Kidney glomerular epithelial cell (primary cell): ENCODE data around the gene FADS3.

Experiments used
- DNase-seq: peaks from one replicate; lab custom pipeline; 2025; lab: John Stamatoyannopoulos, UW

The FADS3 gene

DNA sequence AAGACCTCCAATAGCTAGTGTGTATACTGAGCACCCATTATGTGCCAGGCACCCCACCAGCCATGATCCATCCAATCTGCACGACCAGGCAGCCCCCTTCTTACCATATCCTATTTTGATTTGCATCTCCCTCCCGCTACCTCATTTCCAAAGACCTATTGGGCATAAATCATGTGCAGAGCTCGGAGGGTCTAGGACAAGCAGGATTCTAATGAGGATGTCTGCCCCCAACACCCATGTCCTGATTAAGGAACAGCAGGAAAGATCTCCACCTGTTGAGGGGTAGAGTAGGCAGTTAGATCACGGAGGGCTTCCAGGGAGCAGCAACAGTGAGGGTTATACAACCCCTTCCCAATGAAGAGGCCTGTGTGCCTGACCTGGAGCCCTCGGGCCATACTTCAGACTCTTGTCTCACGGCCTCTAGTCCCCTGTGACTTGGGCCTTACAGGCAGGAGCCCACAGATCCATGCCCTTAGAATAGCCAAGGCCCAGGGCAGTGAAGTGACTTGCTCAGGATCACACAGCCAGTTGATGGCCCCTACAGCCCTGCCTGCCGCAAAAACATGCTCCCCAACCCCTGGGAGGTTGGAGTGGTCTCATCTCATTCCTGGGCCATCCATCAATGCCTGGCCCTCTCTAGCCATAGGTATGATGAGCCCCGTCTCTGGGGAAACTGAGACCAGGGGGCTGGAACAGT is 22.5 kb upstream of the FADS3 start:
- no peak for DNase-seq

DNA sequence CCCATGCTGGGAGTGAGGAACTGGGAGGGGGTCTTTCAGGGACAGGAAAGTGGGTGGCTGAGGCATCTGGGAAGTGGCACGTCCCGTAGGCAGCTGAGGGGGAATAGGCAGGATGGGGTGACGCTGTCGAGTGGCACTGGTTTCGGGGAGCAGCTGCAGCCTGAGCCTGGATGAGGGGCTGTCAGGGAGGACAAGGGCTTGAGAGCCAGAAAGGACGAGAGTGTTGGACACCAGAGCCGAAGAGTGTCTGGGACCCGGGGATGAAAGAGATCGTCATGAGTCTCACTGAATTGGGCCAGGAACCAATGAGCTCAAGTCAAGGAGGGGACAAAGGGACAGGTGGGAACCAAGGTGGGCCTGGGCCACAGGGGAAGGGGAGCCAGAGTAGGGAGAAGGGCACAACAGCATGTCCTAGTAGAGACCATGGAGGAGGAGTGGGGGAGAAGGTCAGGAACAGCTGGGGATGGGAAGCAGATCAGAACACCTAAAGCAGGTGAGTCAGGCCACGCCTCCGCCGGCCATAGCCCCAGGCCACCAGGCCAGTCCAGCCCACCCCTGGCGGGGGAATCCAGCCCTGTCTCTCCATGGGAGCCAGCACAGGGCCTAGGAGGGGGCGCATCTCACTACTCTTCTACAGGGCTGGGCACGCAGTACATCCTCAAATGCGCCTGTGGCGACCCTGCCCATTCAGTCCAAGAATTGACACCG is 21.8 kb upstream of the FADS3 start:
- no peak for DNase-seq

GRCh38 chr11:61912530-61912898 is 21.2 kb upstream of the FADS3 start:
- no peak for DNase-seq

GRCh38 chr11:61911701-61912529 is 20.6 kb upstream of the FADS3 start:
- DNase-seq, result no peak

DNA sequence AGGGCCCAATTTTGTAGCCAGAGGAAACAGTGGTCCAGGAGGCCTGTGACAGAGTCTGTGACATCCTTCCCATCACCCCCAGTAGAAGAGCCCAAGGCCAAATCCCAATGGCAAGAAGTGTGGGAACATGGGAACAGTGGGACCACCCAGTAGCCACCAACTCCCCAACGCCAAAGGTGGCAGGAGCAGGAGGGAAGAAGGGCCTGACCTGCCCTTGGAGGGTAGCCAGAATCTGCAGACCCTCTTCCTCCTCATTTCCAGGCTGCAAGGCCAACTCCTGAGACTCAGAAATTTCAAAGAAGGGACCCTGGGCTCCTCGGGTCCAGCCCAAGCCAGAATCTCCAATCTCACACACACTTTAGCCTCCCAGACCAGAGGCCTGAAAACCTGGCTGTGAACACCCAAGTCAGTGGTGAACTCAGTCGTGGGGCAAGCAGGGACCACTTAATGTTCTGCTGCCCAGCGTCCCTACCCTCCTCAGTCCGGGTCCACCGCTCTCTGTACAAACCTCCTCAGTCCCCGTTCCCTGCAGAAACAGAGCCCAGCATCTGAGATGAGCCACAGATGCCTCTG is 19.9 kb upstream of the FADS3 start:
- DNase-seq, result no peak

DNA sequence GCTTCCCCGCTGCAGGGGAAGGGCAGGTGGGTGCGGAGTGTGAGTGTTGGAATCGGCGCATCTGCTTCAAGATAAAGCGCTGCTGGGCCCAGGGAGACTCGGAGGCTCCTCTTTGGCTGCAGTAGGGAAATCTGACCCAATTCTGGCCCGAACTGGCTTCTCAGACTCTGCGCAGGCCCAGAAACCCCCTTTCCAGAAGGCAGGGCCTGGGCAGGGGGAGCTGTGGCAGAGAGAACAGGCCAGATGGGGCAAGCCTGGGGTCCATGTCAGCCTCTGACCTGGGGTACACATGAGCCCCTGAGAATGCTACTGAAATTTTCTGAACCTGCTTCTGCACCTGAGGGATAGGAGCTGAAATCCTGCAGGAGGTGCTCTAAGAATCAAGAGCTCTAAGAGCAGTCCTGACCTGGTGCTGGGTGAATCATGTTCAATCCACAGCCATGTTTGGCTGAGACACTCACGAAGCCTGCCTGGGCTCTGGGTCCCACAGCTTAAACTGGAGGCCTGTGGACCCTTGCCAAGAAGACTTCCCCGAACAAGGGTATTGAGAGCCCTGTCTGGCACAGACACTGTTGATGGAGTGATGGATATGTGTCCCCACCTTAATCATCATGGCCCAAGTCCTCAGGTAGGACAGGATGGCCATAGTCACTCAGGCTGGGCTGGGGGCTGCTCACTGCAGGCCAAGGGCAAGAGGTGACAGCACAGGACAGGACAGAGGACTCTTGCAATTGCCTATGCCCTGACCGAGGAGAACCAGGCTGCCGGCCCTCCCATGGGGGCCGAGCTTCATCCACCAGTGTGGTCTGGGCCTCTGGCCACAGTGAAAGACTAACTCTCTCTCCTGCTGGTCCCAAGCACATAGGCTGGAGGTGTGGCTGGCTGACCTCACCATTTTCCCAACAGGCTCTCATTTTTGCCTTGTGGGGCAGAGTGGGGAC is 19.1 kb upstream of the FADS3 start:
- DNase-seq, result no peak

DNA sequence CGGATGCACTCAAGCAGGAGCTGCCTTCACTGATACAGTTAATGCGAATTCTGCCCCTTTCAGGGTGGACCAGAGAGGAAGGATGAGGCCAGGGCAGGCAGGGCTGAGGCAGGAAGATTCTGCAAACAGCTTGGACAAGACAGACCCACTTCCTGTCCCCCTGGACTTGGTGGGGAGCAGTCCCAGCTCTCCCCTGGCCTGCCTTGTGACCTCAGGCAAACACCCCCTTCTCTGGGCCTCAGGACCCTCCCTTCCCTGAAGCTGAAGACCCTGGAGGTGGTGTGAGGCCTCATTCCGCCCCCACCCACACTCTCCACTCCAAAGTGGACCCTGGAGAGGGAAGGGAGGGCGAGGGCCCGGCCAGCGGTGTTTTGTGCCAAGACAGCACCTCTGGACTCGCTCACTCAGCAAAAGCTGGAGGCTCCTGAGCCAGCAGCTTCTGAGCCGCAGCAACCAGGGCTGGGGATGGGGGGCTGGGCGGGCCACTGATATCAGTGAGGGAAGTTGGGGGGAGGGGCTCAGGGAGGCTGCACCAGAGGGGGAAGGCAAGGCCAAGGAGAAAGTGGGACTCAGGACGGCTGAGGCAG is 17.5 kb upstream of the FADS3 start:
- DNase-seq, result no peak

DNA sequence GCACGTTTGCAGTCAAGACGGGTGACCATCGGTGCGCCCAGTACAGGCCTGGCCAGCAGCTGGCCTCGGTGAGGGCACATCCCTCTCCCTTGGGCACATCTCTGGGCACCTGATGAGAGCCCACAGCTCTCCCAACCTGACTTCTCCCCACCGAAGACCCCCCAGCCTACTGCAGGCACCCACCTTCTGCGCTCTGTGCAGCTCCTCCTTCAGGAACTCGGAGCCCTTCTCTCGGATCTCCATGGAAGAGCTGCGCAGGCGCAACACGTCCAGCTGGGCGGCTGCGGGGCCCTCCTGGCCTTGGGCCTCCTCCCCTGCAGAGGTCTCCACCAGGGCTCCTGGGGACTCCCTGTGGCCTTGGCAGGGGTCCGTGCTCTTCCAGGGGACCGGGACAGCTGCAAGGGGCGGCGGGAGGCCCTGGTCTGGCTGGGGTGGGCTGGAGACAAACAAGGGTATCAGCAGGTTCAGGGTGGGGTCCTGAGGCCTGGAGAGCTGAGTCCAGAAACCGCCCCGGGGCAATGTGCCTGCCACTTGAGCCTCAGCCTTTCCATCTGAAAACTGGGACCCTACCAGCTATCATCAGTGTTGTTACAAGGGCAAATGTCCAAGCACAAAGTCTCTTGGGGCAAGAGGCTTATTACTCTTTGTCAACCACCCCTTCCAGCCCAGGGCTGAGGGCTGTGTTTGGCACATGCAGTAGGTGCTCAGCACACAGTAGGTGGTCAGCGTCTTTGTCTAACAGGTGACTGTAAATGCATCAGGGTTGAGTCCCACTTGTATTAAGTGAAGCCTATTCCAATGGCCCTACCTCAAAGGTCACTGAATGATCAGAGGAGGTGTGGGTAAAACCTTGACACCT is 16.8 kb upstream of the FADS3 start:
- no peak for DNase-seq

DNA sequence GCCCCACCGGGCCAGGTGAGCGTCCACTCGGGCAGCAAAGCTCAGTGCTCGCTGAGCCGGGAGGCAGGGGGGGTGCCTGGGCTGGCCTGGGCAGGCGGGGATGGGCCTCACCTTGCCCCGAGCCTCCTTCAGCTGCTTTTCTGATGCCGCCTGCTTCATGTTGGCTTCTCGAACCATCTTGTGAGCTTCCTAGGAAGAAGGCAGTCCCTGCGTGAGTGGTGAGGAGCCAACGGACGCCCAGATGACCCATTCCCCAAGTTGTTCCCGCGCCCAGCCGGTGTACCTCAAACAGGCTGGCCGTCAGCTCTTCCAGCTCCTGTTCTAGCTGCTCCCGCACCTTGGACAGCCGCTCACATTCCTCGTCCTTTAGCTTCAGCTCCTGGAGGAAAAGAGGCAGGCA is 15.9 kb upstream of the FADS3 start:
- no peak for DNase-seq

- no peak for DNase-seq
Observed at GRCh38 chr11:61906522-61906909, 15.2 kb upstream of the FADS3 start.

DNA sequence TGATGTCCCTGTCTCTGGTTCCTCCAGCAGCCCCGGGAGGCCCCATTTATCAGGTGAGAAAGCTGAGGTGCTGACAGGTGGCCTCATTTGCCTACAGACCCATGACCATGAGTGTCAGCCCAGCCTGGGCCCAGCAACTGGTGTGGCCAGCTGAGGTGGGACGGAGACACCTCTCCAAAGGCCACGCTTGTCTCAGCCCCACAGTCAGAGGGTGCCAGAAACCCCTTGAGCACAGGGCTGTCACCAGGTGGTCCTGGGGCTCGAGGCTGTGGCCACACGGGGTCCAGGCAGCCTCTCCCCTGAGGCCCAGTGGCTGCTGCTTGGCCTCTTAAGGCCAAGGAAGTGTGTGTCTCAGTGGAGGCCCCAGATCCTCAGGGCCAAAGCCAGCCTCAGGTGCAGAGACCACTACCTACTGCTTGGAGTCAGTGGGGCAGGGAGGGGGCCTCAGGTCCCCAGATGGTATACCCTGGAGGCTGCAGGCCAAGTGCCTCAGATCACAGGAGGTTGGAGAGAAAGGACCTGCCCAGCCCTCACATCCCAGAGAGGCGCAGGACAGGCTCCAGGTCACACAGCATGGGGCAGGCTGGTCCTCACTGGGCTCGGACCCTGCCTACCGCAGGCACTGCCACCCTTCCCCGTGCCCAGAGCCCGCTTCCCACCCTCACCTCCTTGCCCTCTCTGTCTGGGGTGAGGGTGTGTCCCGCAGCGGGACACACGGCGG is 14.6 kb upstream of the FADS3 start:
- DNase-seq, result no peak

GRCh38 chr11:61905067-61905696 is 13.8 kb upstream of the FADS3 start:
- no peak for DNase-seq

GRCh38 chr11:61904539-61905048 is 13.2 kb upstream of the FADS3 start:
- no peak for DNase-seq

GRCh38 chr11:61903845-61904244 is 12.5 kb upstream of the FADS3 start:
- DNase-seq, result no peak

DNA sequence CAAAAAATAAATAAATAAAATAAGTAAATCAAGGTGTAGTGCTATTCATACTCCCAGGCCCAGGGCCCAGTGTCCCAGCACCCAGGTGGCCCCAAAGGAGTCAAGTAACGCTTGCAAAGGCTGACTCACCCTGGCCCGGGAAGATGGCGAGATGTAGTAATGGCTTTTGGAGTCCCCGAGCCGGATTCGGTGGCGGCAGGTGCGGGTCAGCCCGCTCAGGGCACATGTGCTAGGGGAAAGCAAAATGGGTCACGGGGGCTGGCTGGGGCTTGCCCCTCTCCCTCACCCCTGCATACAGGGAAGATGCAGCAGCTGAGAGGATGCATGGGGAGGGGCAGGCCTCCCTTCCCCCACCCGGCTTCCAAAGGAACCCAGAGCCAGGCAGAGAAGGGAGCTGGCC is 11.0 kb upstream of the FADS3 start:
- no peak for DNase-seq

DNA sequence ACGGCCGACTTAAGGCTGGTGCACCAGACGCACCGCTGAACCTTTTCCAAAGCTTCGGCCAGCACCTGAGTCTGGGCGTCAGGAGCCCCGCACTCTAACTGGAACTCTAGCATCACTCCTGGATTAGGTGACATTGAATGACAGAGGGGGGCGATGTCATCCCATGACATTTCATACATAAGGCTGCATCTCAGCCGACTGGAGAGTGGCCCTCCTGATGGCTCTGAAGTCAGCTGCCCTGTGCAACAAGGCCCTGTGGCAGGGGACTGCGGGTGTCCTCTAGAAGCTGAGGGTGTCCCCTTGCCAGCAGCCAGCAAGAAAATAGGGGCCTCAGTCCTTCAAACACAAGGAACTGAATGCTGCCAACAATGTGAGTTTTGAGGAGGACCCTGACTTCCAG is 10.1 kb upstream of the FADS3 start:
- no peak for DNase-seq

DNA sequence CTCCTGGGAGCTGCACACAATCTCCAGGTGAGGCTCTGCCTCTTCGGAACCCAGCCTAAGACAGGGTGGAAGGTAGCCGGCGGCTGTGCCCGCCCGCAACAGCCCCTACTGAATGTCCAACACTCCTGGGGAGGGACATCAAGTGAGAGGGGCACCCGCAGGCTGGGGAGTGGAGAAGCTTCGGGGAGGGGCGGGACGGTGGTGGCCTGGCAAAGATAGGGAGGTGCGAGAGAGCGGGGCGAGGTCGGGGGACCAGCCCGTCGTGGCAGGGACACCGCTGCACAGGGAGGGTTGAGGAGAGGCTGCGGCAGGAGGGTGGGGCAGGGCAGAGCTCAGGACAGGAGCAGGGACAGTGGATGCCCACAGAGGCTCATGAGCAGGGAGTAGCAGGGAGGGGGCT is 8.9 kb upstream of the FADS3 start:
- no peak for DNase-seq

- peak; percentile 48 for DNase-seq
Observed at GRCh38 chr11:61899146-61899841, 7.9 kb upstream of the FADS3 start.
